ENCODE data around the gene PDK4.

GRCh38 chr7:95622001-95622549, 25.8 kb upstream of the PDK4 start:
- no peak for TF ChIP-seq CTCF (IDR thresholded peaks at IDR 0.05)
- no peak for TF ChIP-seq EP300 (IDR thresholded peaks at IDR 0.05; ENCODE audit: low read depth)

Data from transverse colon (tissue), 3 donors.